ENCODE measurements around the gene C12orf76. TPM values are rescaled to one million over a fixed set of nuclear protein-coding genes. Genes with fewer than 3 reads are reported as not detected.

C12orf76 gene
- total RNA-seq, 2 experiments from 2014 or later, result 15.5 to 16.2 TPM

DNA sequence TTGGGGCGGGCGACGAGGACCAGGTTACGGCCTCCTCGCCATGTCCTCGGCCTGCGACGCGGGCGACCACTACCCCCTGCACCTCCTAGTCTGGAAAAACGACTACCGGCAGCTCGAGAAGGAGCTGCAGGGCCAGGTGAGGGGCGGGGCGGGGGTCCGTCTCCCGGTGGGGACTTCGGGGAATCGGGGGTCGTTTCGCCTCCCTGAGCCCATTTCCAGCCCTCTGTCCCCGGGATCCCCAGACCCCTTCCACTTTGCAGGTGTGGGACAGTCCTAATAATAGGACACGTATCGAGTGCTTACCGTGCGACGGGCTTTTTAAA is 48.7 kb downstream of the C12orf76 start:
- Mint-ChIP-seq H3K9me3 (ENCODE audit: insufficient read depth) (no peaks in the 10 kb centered on the region), H3K4me1 (ENCODE audit: low read depth) (peaks cover 51% of the 10 kb centered on the region)

GRCh38 chr12:109998904-109999648 is 49.2 kb downstream of the C12orf76 start, which contains the start of gene ANKRD13A:
ANKRD13A (plus strand) TSS chr12:109999430; CDS start chr12:109999689, 259 bp downstream.
- H3K27me3 Mint-ChIP-seq (ENCODE audit: low read depth), result no peaks in the 10 kb centered on the region
- POLR2A ChIA-PET, result interaction anchor here (0.6 to 1.5 kb wide), 15 partner anchors 11 to 451 kb away, joined by 3 to 6 read pairs (median 3); partner anchors contain the start of gene ARPC3
- H3K4me1 Mint-ChIP-seq (ENCODE audit: low read depth), result peaks cover 52% of the 10 kb centered on the region
- DNase-seq (peak; percentile 93), ATAC-seq (peak; percentile 65)
- no peaks in the 10 kb centered on the region for H3K9me3 Mint-ChIP-seq (ENCODE audit: insufficient read depth)
- H3K36me3 Mint-ChIP-seq (ENCODE audit: low read depth), result peaks cover 25% of the 10 kb centered on the region
- peak within 1 kb of the TSS; percentile 97 for H3K27ac Mint-ChIP-seq
- peak within 1 kb of the TSS; percentile 100 for H3K4me3 Mint-ChIP-seq
- CTCF ChIA-PET, result interaction anchor here (0.6 to 2.4 kb wide), 5 partner anchors 12 to 103 kb away, joined by 3 to 6 read pairs (median 3); no protein-coding TSS in a partner anchor

More for the DNA sequence above, 48.7 kb downstream of the C12orf76 start:
- Mint-ChIP-seq H3K27ac (peak overlapping the region; percentile 95), H3K36me3 (ENCODE audit: low read depth) (peaks cover 24% of the 10 kb centered on the region), H3K4me3 (peak overlapping the region; percentile 100), H3K27me3 (ENCODE audit: low read depth) (no peaks in the 10 kb centered on the region)
- ChIA-PET CTCF (interaction anchor here (0.6 to 2.4 kb wide), 6 partner anchors 11 to 103 kb away, joined by 3 to 6 read pairs (median 3); no protein-coding TSS in a partner anchor), POLR2A (interaction anchor here (0.6 to 1.5 kb wide), 13 partner anchors 11 to 302 kb away, joined by 3 to 6 read pairs (median 3); partner anchors contain the start of gene C12orf76)
- DNase-seq (no peak), ATAC-seq (no peak)

DNA sequence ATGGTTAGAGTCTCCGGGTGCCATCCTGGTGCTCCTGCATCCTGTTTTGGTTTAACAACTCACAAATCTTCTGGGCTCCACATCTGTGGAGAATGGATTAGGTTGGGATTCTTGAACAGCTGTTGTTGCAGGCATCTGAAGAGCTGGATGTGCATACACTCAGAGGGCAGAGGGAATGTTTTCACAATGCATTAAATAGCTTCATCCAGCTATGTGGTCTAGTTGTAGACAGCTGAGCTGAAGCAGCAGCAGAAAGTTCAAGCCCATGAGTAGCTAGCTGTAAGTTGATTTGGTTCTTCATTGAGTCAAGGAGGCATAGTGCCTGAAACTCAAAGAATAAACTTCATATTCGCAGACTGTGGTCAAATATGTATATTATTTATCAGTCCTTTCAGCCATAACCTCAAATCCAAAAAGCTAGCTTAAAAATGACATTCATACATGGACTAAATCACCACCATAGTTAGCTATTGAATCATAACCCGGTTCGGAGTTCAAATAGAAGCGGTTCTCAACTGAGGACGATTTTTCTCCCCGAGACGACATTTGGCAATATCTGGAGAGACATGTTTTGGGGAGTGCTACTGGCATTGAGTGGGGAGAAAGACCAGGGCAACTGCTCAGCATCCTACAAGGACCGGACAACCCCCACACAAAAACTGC is 50.0 kb downstream of the C12orf76 start:
- CTCF ChIA-PET, result interaction anchor here (0.9 to 2.4 kb wide), 5 partner anchors 13 to 471 kb away, joined by 3 to 6 read pairs (median 3); partner anchors contain the start of gene FAM216A
- ATAC-seq, result no peak
- peaks cover 55% of the 10 kb centered on the region for H3K4me1 Mint-ChIP-seq (ENCODE audit: low read depth)

DNA sequence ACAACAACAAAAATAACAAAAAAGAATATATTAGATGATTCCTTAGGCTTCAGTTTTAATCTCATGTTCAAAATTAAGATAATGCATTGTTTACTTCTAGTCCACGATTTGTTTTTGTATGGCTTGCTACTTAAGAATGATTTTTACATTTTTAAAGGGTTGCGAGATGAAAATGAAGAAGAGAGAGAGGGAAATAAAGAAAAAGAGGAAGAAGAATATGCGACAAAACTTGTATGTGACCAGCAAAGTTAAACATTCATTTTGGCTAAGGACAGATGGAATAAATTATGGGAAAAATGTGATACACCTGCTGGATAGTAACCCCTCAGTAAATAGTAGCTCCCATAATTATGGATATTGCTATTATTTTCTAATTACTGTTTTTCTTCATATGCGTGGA is 50.9 kb downstream of the C12orf76 start:
- ATAC-seq (no peak), DNase-seq (no peak)
- Mint-ChIP-seq H3K27ac (no peak overlapping the region), H3K4me1 (ENCODE audit: low read depth) (peaks cover 53% of the 10 kb centered on the region), H3K27me3 (ENCODE audit: low read depth) (no peaks in the 10 kb centered on the region), H3K9me3 (ENCODE audit: insufficient read depth) (no peaks in the 10 kb centered on the region), H3K36me3 (ENCODE audit: low read depth) (peaks cover 20% of the 10 kb centered on the region), H3K4me3 (no peak overlapping the region)
- ChIA-PET CTCF (interaction anchor here (2.4 kb wide), 1 partner anchor 16 kb away, joined by 6 read pairs; no protein-coding TSS in a partner anchor), POLR2A (no interaction called here)

More for the DNA sequence above, 50.0 kb downstream of the C12orf76 start:
- H3K27me3 Mint-ChIP-seq (ENCODE audit: low read depth), result no peaks in the 10 kb centered on the region
- H3K27ac Mint-ChIP-seq, result peak overlapping the region; percentile 97
- peak overlapping the region; percentile 81 for H3K4me3 Mint-ChIP-seq
- no peak for DNase-seq
- H3K36me3 Mint-ChIP-seq (ENCODE audit: low read depth), result peaks cover 24% of the 10 kb centered on the region
- POLR2A ChIA-PET, result interaction anchor here (0.7 to 1.5 kb wide), 7 partner anchors 13 to 452 kb away, joined by 3 to 6 read pairs (median 4); partner anchors contain the start of gene ARPC3
- no peaks in the 10 kb centered on the region for H3K9me3 Mint-ChIP-seq (ENCODE audit: insufficient read depth)

DNA sequence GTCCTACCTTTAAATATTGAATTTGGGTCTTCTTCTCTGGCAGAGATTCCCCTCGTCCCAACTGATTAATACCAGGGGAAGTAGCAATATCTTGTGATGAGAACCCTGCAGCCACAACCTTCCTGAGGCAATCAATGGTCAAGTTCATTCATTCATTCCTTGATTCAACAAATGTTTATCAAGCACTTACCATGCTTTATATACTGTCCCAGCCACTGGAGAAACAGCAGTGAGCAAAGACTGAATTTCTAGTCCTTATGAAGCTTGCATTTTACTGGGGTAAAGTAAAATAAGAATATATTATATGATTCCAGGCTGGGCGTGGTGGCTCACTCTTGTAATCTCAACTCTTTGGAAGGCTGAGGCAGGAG is 51.9 kb downstream of the C12orf76 start:
- ATAC-seq (no peak), DNase-seq (no peak)
- CTCF ChIA-PET, result interaction anchor here (0.8 to 1.1 kb wide), 2 partner anchors 14 to 151 kb away, joined by 3 read pairs; no protein-coding TSS in a partner anchor
- peak overlapping the region; percentile 88 for H3K27ac Mint-ChIP-seq
- no peaks in the 10 kb centered on the region for H3K9me3 Mint-ChIP-seq (ENCODE audit: insufficient read depth)
- H3K27me3 Mint-ChIP-seq (ENCODE audit: low read depth), result no peaks in the 10 kb centered on the region
- peaks cover 54% of the 10 kb centered on the region for H3K4me1 Mint-ChIP-seq (ENCODE audit: low read depth)
- POLR2A ChIA-PET, result interaction anchor here (1.5 kb wide), 1 partner anchor 8 kb away, joined by 4 read pairs; no protein-coding TSS in a partner anchor
- H3K36me3 Mint-ChIP-seq (ENCODE audit: low read depth), result peaks cover 25% of the 10 kb centered on the region
- peak overlapping the region; percentile 99 for H3K4me3 Mint-ChIP-seq

DNA sequence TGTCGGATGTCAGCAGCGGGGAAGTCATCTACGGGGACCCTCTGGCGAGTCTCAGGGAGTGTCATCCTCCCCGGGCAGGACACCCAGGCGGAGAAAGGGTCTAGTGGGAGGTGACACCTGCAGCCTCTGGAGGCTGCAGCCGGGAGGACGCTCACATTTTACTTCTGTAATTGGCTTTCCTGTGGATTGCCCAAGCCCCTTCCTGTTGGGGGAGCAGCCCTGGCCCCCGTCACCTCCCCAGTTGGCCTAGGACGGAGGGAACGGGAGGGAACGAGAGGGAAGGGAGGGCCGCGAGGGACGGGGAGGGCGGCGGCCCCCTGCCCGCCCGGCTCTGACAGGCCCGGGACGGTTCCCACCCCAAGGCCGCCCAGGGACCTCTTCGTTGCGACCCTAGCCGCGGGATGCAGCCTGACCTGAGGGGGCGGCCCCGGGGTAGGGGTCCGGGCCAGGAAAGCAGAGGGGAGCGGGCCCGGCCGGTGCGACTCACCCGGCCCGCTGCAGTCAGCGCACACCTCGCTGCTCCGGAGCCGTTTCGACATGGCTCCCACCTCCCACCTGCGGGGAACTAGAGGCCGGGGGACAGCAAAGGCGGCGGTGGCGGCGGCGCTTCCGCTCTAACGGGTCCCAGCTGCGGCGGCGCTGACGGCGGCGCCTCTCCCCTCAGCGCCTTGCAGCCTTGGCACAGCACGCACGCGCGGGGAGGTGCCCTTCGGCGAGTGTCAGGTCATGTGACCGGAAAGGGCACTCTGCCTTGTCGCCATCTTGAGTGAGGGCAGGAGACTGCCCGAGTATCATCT is 52.4 kb downstream of the C12orf76 start, which contains the start of gene GIT2:
GIT2 (minus strand) TSS at position 683 of the 797 bp plus-strand sequence; CDS start at position 539, 144 bp downstream.
- POLR2A ChIA-PET, result interaction anchor here (1.2 to 1.5 kb wide), 4 partner anchors 9 to 473 kb away, joined by 3 to 6 read pairs (median 4); partner anchors contain the start of gene FAM216A
- DNase-seq (peak; percentile 97), ATAC-seq (peak; percentile 78)
- H3K36me3 Mint-ChIP-seq (ENCODE audit: low read depth), result peaks cover 27% of the 10 kb centered on the region
- H3K4me1 Mint-ChIP-seq (ENCODE audit: low read depth), result peaks cover 52% of the 10 kb centered on the region
- CTCF ChIA-PET, result interaction anchor here (0.8 to 1.2 kb wide), 3 partner anchors 14 to 151 kb away, joined by 3 to 5 read pairs (median 3); no protein-coding TSS in a partner anchor
- no peaks in the 10 kb centered on the region for H3K27me3 Mint-ChIP-seq (ENCODE audit: low read depth)
- peak within 1 kb of the TSS; percentile 99 for H3K4me3 Mint-ChIP-seq
- no peaks in the 10 kb centered on the region for H3K9me3 Mint-ChIP-seq (ENCODE audit: insufficient read depth)
- peak within 1 kb of the TSS; percentile 96 for H3K27ac Mint-ChIP-seq

- POLR2A ChIA-PET, result interaction anchor here (1.1 to 1.5 kb wide), 5 partner anchors 9 to 474 kb away, joined by 3 to 6 read pairs (median 4); partner anchors contain the start of gene FAM216A
- CTCF ChIA-PET, result interaction anchor here (1.2 to 2.1 kb wide), 2 partner anchors 10 to 14 kb away, joined by 4 to 5 read pairs; no protein-coding TSS in a partner anchor
These were observed 53.0 kb downstream of the C12orf76 start for GRCh38 chr12:109995361-109995685.

GRCh38 chr12:109994401-109995175 is 53.7 kb downstream of the C12orf76 start:
- Mint-ChIP-seq H3K4me3 (peak overlapping the region; percentile 99), H3K9me3 (ENCODE audit: insufficient read depth) (no peaks in the 10 kb centered on the region), H3K36me3 (ENCODE audit: low read depth) (peaks cover 33% of the 10 kb centered on the region), H3K4me1 (ENCODE audit: low read depth) (peaks cover 51% of the 10 kb centered on the region), H3K27me3 (ENCODE audit: low read depth) (no peaks in the 10 kb centered on the region), H3K27ac (peak overlapping the region; percentile 96)
- DNase-seq, result no peak
- ChIA-PET POLR2A (interaction anchor here (1.1 to 1.5 kb wide), 4 partner anchors 12 to 474 kb away, joined by 3 to 6 read pairs (median 4); partner anchors contain the start of gene FAM216A), CTCF (interaction anchor here (0.5 to 2.1 kb wide), 8 partner anchors 10 to 149 kb away, joined by 3 to 7 read pairs (median 4); no protein-coding TSS in a partner anchor)
- ATAC-seq, result no peak

More at GRCh38 chr12:109995361-109995685, 53.0 kb downstream of the C12orf76 start:
- H3K4me1 Mint-ChIP-seq (ENCODE audit: low read depth), result peaks cover 50% of the 10 kb centered on the region
- peaks cover 32% of the 10 kb centered on the region for H3K36me3 Mint-ChIP-seq (ENCODE audit: low read depth)
- no peak for ATAC-seq
- peak overlapping the region; percentile 96 for H3K27ac Mint-ChIP-seq
- H3K9me3 Mint-ChIP-seq (ENCODE audit: insufficient read depth), result no peaks in the 10 kb centered on the region
- DNase-seq, result no peak
- H3K27me3 Mint-ChIP-seq (ENCODE audit: low read depth), result no peaks in the 10 kb centered on the region
- peak overlapping the region; percentile 99 for H3K4me3 Mint-ChIP-seq

GRCh38 chr12:109993091-109993490 is 55.2 kb downstream of the C12orf76 start:
- CTCF ChIA-PET, result interaction anchor here (0.8 to 1.9 kb wide), 3 partner anchors 20 to 139 kb away, joined by 3 to 7 read pairs (median 3); no protein-coding TSS in a partner anchor
- POLR2A ChIA-PET, result interaction anchor here (0.6 kb wide), 1 partner anchor 47 kb away, joined by 3 read pairs; no protein-coding TSS in a partner anchor
- Mint-ChIP-seq H3K27ac (peak overlapping the region; percentile 1), H3K4me1 (ENCODE audit: low read depth) (peaks cover 45% of the 10 kb centered on the region), H3K36me3 (ENCODE audit: low read depth) (peaks cover 40% of the 10 kb centered on the region), H3K27me3 (ENCODE audit: low read depth) (no peaks in the 10 kb centered on the region), H3K9me3 (ENCODE audit: insufficient read depth) (no peaks in the 10 kb centered on the region), H3K4me3 (peak overlapping the region; percentile 24)
- ATAC-seq (no peak), DNase-seq (no peak)

DNA sequence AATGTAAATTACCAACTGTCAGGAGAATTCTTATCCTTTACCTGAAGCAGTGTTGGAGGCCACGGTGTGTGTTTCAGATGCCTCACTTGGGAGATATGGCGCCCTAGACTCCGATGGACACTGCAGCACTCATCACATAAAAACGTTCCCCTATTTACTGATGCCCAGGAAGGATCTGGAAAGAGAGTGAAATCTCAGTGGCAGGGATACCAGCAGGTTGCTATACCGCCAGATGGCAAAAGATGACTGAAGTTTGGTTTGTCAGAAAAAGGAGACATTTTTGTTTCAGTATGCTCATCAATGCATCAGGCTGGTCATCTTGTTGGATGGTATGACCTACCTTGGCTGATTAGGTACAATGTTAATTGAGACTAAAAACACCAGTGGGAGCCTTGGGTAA is 56.7 kb downstream of the C12orf76 start:
- Mint-ChIP-seq H3K4me3 (no peak overlapping the region), H3K27me3 (ENCODE audit: low read depth) (no peaks in the 10 kb centered on the region), H3K4me1 (ENCODE audit: low read depth) (peaks cover 39% of the 10 kb centered on the region), H3K27ac (no peak overlapping the region), H3K9me3 (ENCODE audit: insufficient read depth) (no peaks in the 10 kb centered on the region), H3K36me3 (ENCODE audit: low read depth) (peaks cover 48% of the 10 kb centered on the region)
- CTCF ChIA-PET, result no interaction called here
- ATAC-seq, result no peak
- POLR2A ChIA-PET, result interaction anchor here (0.7 kb wide), 1 partner anchor 1134 kb away, joined by 3 read pairs; no protein-coding TSS in a partner anchor
- DNase-seq, result no peak
